Endometrium (tissue), 2 donors: Measurements from ENCODE around the gene BOD1.
"Not testable (repeated sequence)": the region's sequence is repeated elsewhere in the genome, so short reads cannot be mapped to it uniquely, and the experiment has no call there.

ENCODE experiments used
- FAIRE-seq: peaks from 2 replicates; lab custom pipeline; 2012; peaks lifted over from hg19 to GRCh38; lab: Jason Lieb, UNC
- donor health status: control.
- donor health status: control.

BOD1 gene

DNA sequence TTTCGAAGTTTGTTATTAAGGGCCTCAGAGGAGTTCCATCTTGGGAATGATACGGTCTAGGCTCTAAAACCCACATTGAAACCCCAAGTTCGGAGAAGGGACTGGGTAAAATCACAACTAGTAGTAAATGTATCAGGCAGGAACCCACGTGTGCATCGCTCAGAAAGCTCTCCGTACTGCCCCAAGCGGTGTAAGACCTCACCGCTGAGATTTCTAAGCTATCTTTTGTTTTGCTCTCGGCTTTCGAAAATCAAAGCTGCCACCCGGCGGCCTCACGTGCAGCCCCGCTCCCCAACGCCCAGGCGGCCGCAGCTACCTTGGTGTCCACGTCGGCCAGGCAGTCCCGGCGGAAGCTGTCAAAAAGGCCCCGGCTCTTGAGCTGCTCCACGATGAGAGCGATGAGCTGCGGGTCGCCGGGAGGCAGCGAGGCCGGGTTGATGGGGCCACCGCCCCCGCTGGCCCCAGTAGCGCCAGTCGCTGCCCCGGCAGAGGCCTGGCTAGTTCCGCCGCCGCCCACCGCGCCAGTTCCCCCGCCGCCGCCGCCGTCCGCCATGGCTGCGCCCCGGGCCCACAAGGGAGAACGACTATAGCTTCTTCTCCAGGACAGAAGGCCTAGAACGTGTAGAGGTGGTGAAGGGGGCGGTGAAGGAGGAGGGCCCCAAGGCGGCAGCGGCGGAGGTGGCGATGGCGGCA, 420 bp downstream of the BOD1 start:
- FAIRE-seq = no peak

DNA sequence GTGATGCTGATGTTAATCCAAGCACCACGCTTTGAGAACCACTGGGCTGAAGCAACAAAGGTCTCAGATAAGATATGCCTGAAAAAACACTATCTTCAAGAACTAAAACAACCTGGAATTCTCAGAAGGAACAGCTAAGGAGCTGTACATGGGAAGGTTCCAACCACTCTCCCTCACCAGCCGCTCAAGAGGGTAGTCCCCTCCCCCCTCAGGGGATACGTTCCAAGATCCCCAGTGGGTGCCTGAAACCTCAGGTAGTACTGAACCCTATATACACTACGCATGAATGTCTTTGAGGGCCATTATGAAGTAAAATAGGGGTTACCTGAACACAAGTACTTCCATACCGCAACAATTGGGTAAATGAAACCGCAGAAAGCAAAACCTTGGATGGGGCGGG, 1.9 kb downstream of the BOD1 start:
- FAIRE-seq = no peak

DNA sequence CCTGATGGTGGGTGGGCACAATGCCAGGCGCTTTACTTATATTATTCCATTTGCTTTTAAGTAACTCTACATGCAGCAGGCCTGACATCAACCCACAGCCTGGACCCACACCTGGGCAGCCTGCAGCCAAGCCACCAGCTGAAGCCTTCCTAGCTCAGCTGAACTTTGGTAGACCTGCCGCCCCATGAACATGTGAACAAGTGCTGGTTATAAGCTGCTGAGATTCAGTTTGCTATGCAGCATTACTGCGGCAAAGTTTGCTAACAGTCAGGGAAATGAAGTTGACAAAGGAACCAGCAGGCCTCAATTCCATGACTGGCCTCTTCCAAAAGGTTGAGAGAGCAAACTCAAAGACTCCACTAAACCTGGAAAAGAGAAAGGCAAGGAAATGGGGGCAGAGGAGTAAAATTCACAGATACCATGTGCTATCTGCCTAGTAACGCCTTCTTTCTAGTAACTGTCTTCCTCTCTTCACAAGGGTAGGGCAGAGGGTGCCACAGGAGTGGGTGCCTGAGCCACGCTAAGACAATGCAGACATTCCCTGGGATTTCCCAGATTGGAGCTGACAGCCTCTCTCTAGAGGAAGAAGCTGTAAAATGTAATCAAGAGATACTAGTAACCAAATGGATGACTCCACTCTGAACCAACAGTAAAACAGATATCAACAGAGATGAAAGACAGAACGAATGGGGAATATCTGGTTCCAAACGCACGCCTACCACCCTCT, 2.9 kb downstream of the BOD1 start:
- no peak for FAIRE-seq

DNA sequence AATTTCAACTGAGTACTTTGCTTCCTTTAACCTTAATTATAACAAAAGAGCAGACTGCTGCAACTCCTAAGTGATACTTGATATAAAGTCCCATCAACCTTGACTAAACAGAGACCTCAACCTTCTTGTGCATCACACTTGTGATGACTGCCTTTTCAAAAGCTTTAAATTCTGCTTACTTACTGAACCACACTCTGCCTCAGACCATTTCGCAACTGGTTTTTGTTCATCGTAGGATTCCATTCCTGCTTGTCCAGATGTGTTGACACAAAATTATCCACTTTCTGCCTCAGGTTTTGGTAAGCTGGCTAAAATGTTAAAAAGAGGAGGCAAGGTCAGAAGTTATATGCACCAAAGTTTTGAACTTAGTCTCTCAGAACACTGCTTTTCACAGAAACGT, 3.5 kb downstream of the BOD1 start:
- FAIRE-seq = no peak

DNA sequence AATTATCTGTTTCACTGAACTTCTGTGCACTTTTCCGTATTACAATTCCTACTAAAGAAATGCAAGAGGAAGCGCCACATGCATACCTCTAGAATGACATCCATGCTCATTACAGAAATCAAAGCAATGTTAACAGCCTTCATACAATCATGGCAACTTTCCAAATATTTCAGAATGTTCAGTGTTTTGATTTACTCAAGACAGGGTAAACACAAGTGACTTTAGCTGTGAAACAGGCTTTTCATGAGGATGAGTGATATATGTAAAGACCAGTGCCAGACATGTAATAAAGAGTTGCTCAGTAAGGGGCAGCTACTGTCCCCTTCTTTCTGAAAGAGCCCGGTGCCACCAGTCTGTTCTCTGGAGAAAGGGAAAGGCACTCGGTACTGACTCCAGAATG, 4.7 kb downstream of the BOD1 start:
- no peak for FAIRE-seq

DNA sequence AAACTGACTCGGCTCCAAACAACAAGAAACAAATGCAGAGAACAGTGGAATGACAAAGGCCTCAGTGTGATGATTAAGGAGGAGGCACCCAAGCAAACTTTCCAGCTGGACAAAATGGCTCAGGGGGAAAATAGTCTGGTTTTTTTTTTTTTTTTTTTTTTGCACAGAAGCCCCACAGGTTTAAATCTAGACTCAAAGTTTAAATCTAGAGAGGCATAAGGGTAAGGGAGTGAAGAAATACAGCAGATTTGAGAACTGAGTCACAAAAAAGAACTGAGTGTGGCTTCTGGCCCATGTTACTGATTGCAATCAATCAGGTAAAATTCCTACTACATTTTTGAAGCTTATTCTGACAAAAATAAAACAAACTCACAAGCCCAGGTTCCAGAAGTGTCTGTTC, 12.3 kb downstream of the BOD1 start:
- FAIRE-seq = no peak

- no peak for FAIRE-seq
Measured at GRCh38 chr5:173602423-173602822, 14.0 kb downstream of the BOD1 start.

DNA sequence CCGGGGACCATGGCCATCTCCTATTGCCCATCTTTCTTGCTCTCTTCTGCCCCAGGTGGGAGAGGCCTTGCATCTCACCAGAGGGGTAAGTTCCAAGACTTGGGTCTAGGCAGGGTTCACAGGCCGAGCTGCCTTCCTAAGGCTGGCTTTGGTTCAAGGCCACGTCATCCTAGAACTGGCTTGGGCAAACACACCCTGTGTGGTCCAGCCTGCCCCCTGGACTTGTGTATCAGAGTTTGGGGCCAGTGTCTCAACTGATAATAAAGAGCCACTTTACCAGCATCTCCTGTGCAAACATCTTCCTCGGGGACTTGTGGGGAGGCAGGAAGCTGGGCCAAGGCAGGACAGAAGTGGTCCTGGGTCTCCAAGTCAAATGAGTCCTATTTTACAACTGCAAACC, 17.8 kb downstream of the BOD1 start:
- FAIRE-seq = no peak

DNA sequence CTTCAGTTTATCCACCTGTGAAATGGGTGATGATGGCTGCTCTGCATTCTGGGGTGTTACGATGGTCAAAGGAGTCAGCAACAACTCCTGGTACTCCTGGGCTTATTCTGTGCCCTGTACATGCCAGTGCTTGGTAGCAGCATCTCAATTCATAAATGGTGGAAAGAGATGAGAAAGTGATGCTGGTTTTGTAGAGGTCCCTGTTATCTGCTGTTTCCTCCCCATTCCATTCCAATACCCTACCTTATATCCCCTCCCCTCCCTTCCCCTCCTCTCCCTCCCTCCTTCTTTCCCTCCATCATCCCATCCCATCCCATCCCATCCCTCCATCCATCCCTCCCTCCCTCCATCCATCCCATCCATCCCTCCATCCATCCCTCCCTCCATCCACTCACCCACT, 19.1 kb downstream of the BOD1 start:
- no peak for FAIRE-seq

- no peak for FAIRE-seq
Measured at GRCh38 chr5:173595841-173596240, 20.6 kb downstream of the BOD1 start.

DNA sequence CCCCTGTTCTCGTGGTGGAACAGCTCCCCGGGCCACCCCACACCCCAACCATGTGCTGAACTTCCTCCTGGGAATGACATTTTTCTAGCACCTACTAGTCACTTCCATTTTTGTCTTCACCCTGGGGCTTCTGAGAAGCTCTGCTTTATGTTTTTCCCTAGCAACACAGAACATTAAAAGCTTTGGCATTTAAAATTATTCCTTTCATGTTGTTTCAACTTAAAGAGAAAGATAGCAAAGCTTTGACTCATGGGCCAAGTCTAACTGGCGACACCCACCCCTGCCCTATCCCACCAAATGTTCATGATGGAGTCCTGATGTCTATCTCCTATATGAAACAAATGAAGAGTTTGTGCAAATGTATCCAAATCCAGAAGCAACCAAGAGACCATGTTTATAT, 22.4 kb downstream of the BOD1 start:
- FAIRE-seq = no peak

- FAIRE-seq = no peak
Measured at GRCh38 chr5:173592050-173592669, 24.3 kb downstream of the BOD1 start.

DNA sequence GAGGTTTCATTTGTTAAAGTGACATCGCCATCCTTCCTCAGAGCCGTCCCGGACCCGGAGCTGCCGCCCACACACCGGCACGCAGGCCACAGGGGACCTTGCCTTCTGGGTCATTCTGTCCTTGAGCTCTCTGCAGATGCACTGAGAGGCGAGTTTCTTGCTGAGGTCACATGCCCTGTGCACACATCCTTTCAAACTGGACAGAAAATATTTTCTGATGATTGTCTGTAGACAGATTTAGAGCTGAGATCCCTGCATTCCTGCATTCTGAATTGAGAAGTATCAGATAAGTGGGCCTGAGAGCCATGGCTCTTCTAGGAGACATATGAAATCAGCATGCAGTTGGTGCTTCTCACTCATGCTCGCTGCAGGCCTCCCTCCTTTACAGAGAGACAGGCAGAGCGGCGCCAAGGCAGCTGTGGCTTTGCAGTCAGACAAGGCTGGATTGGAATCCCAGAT, 25.4 kb downstream of the BOD1 start:
- FAIRE-seq = no peak

DNA sequence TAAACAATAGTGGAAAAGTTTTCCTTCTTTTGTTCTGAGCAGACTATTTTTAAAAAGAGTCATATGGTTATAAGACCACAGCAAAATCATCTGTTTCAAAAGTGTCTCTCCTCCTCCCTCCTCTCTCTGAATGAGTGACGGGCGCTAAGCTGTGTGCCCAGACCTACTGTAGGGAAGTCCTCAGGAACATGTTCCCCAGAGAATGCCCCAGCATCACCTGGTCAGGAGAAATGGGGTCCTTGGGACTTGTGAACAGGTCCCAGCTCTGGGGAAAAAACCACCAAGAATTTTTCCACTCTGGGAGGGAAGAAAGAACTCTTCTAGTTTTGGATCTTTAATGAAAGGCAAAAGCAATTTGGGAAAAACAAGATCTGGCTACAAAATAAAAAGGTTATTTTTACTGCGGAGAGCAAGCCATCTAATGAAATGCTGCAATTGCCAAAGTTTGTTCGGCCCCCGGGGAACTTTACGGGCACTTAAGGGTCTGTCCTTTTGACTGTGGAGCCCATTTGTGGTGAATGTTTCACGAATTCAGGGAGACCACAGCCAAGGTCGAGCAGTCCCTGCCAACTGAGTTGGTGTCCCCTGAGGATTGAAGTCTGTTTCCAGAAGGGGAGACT, 25.9 kb downstream of the BOD1 start:
- FAIRE-seq = no peak

- not testable (repeated sequence) for FAIRE-seq
Measured at GRCh38 chr5:173586133-173586532, 30.3 kb downstream of the BOD1 start.

- FAIRE-seq = no peak
Measured at GRCh38 chr5:173583346-173583745, 33.1 kb downstream of the BOD1 start.

DNA sequence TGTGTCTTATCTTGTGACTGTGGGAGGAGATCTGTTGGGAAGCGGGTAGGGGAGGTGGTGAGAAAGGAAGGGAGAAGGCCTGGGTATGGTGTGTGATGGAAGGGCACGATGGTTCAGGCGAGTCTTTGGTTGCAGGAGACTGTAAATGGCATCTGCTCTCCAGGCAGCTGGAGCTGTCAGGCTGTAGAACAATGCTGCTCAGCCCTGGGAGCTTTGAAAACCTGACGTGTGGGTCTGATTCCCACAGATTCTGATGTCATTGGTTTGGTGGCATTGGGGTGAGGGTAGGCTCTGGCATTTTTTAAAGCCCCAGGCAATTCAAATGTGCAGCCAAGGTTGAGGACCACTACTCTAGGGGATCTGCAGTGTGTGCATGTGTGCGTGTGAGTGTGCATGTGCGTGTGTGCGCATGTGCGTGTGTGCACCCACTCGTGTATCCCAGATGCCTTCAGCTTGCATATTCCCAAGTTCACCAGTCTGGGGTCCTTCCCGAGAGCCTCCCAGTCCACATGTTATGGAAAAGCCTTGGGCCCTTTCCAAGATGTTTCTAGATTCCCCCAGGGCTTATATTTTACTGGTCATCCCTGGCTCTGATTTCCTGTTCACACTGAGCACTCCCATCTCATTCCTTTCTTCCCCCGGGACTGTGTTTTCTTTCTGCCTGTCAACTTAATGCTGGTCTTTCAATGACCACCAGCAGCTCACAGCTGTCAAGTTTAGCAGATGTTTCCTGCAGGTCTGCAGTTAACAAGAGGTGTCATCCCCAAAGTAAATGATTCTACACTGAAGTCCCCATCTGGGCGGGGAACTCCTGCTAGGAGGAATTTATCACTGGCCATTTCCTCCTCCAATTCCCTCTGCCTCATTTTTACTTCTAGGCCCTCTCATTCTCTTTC, 34.0 kb downstream of the BOD1 start:
- FAIRE-seq = peak; percentile 60

DNA sequence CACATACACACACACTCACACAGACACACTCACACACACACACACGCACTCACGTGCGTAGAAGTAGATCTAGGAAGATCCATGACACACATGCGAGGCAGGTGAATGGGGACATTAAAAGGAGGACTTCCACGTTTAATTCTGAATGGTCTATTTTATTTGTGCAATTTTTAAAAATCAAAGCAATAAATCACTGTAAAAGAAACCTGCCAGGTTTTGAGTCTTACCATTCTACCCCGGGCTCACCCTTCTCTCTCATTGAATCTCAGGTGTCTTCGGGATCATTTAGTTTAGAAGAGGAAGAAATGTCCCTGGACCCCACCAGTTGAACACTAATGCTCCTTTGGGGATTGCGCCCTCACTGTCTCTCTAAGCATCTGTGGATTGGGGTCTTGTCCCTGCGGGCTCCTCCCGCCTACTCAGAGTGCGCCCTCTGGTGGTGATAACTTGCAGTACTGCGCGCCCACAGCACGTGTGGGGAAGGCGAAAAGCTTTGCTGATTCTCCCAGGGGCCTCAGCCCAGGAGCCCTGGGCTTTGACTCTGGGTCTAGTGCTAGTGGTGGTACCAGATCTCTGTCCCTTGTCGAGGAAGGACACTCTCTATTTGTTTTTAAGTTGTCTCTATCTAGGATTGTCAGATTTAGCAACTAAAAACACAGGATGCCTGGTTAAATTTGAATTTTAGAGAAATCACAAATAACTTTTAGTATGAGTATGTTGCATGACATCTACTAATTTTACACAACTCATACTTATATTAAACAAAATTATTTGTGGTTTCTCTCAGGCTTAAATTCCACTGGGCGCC, 34.8 kb downstream of the BOD1 start:
- FAIRE-seq = no peak

GRCh38 chr5:173578947-173579615, 37.4 kb downstream of the BOD1 start:
- FAIRE-seq = no peak

GRCh38 chr5:173577817-173578216, 38.6 kb downstream of the BOD1 start:
- no peak for FAIRE-seq

GRCh38 chr5:173577166-173577565, 39.3 kb downstream of the BOD1 start:
- no peak for FAIRE-seq
